Stimulated activated CD4-positive, alpha-beta T cell treated with anti-CD3 and anti-CD28 coated beads, TNF-alpha, amount 100 ng/mL, for 1 hour (primary cell): ENCODE results near the gene DCUN1D1.
"Not testable (repeated sequence)": the region's sequence is repeated elsewhere in the genome, so short reads cannot be mapped to it uniquely, and the experiment has no call there.

Experiments used
- DNase-seq, 3 donors: peaks; one replicate each; pipeline ENCODE4 v3.0.0-alpha.2; 2020; ENCODE audit warnings: low read depth in 3 of 3, low spot score in 1 of 3

The DCUN1D1 gene

GRCh38 chr3:182980204-182981037 is at the start of gene DCUN1D1:
DCUN1D1 (minus strand) TSS chr3:182980538; CDS start chr3:182980489, 49 bp downstream.
- peak; percentile 71 to 80 (median 74) for DNase-seq

DNA sequence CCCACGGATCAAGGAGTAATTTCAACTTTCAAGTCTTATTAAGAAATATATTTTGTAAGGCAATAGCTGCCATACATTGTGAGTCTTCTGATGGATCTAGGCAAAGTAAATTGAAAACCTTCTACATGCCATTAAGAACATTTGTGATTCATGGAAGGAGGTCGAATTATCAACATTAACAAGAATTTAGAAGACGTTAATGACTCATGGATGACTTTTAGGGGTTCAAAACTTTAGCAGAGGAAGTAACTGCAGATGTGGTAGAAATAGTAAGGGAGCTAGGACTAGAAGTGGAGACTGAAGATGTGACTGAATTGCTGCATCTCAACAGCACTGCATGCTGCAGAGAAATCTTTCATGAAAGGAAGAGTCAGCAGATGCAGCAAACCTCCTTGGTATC is 48.1 kb upstream of the DCUN1D1 start:
- no peak for DNase-seq

GRCh38 chr3:183027276-183027675 is 46.9 kb upstream of the DCUN1D1 start:
- DNase-seq = no peak

GRCh38 chr3:183022936-183023516 is 42.7 kb upstream of the DCUN1D1 start:
- DNase-seq = no peak

DNA sequence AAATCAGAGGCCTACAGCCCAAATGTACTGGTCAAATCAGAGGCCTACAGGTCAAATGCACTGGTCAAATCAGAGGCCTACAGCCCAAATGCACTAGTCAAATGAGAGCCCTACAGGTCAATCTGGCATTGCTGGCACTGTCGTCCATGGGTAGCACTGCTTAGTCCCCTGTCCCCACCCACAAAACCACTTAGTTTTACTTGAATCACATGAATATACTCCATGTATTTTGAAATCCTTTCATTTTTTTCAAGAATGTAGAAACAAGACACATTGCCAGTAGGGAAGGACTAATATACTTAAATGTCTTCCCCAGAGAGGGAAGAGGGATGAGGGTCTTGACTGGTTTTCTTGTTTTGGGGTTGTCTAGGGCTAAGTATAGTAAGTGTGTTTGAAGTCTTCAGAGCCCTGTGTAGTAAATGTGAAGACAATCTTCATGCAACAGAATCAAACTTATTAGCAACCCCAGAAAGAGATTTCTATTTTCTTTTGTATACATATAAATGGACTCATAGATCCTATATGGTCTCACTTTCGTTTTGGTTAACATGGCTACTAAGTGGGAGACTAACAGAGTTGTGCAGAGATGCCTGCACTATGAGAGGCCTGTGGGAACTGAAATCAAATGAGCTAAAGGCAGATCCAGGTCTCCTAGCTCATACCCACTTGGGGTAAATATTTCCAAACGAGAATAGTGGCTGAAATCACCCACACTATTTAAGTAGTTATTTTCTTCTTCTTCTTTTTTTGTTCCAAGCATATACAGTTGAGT is 38.3 kb upstream of the DCUN1D1 start:
- DNase-seq = no peak

DNA sequence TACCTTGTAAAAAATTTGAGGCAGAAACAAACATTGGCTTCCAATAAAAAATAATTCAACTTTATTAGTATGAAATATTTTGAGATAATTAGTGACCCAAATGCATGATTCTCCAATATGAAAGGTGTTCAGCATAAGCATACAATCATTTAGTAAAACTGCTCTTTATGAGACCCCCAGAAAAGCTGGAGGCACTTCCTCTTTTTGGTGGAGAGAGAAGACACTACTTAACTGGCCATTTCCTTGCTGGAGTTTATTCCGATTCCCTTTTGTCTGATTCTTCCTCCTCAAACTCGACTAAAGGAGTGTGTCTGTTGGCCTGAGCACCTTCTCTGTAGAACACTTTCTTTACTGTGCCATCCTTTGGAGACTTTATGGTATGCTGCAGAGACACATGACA is 34.8 kb upstream of the DCUN1D1 start:
- DNase-seq = no peak

DNA sequence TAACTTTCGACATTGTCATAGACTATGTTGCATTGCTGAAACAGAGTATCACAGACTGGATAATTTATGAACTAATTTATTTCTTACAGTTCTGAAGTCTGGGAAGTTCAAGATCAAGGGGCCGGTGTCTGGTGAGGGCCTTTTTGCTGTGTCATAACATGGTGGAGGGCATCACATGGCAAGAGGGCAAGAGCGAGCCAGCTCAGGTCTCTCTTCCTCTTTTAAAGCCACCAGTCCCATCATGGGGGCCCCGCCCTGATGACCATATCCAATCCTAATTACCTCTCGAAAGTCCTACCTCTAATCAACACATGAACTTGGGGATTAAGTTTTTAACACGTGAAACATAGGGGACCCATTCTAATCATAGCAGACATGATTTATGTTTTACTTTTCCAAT is 33.5 kb upstream of the DCUN1D1 start:
- DNase-seq = no peak

- DNase-seq = no peak
These were observed 32.7 kb upstream of the DCUN1D1 start for GRCh38 chr3:183013074-183013473.

DNA sequence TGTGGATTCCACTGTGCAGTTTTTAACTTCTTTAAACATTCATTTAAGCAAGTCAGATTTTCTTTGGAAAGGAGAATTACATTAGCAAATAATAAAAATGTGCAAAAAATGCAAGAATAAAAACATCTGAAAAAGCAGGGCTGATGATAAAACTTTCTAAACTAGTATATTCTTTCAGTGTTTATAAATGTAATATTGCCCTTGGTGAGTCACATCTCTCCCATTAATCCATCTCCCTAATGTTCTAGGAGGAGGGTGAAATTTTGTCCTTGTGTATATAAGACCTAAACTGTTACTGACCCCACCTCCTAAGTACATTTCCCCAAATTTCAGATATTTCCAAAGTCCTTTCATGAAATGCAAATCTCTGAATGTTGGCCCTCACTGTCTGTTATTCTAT is 28.5 kb upstream of the DCUN1D1 start:
- no peak for DNase-seq

- no peak for DNase-seq
These were observed 28.0 kb upstream of the DCUN1D1 start for GRCh38 chr3:183008303-183008702.

DNA sequence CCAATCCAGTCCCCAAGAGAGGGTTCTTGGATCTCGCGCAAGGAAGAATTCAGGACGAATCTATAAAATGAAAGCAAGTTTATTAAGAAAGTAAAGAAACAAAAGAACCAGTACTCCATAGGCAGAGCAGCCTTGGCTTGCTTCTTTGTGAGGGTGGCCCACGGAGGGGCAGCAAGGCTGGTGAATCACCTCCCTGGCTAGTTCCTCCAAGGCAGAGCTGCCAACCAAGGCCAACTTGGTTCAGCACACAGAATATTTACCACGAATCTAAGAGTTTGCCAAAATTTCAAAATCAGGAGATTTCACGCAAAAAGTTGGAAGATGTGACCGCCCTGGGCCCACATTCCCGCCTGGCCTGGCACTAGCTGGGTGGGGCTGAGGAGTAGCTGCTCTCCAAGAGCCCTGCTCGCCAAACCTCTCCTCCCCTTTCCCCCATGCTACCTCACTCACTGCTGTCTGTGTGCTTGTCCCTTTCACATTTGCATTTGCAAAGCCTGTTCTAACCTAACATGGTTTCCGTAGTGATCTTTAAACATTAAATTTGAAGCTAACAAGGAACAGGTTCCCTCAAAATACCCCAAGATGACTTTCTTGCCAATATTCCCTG is 26.2 kb upstream of the DCUN1D1 start:
- no peak for DNase-seq

DNA sequence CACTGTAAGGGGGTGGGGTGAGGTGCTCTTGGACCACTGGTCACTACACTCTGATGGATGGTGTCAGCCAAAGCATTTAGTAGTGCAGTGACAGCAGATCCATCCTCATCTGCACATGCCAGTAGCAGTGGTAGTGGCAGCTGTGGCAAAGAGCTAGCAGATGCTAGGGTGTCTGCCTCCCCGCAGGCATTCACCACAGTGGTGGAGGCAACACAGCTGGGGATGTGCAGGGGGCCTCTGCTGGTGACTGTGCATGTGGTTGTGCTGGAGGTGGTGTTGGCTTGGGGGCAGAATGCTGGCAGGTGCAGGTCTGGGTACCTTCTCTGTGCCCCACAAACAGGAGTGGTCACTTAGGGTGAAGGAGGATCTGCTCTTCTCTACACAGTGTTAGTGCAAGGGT is 19.4 kb upstream of the DCUN1D1 start:
- no peak for DNase-seq

- DNase-seq = not testable (repeated sequence)
These were observed 13.3 kb upstream of the DCUN1D1 start for GRCh38 chr3:182993486-182994201.

- DNase-seq = no peak
These were observed 9.2 kb upstream of the DCUN1D1 start for GRCh38 chr3:182989566-182989965.

- no peak for DNase-seq
These were observed 5.7 kb upstream of the DCUN1D1 start for GRCh38 chr3:182986021-182986420.

GRCh38 chr3:182983876-182984275 is 3.5 kb upstream of the DCUN1D1 start:
- no peak for DNase-seq

- no peak for DNase-seq
These were observed 671 bp upstream of the DCUN1D1 start for GRCh38 chr3:182981038-182981380.

DNA sequence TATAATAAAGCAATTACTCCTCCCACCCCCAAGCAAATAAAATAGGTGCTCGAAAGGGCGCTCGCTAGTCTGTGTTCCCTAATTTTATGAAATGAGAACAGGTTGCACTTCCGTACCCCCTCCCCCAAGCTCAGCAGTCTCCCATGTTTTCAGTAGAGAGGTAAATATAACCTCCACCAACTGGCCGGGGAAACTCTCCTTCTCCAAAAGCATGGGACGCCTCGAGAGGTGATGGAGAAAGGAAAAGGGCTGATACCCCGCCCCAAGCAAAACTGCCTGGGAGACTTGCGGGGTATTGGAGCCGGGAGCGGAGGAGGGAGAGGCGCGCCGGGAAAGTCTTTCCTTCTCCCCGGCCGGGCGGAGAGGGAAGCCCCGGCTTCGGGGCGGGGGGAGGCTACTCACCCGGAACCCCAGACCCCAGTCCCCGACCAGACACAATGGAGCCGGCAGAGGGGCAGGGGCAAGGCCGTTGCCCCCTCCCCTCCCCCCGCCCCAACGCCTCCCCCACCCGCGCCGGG is 605 bp downstream of the DCUN1D1 start:
- peak in 1 of 3 donors; percentile 12 for DNase-seq

DNA sequence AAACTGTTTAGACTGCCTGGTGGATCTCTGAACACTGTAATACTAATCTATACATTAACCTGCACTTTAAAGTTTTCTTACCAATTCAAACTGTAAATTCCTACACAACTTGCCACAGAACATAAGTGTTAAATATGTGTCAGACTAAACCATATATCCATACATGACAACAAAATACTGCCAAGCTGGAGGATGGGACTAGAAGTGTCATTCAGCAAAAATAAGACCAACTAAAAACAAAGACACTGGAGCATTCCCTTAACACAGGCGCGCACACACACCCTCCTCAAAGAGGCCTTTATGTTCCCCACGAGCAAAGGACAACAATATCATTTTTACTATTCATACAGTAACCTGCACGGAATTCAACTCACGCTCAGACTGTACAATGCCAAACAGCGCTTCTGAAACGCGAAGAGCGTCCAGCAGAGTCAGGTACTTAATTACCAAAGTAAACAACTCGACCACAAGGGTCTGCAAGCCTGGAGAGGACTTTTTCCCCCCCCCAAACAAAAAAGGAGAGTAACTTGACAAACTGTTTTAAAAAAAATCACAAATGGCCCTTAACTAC is 1.1 kb downstream of the DCUN1D1 start:
- DNase-seq = no peak

GRCh38 chr3:182978387-182978786 is 2.0 kb downstream of the DCUN1D1 start:
- DNase-seq = no peak
